HUDEP-2 (cell line): ENCODE data around the gene CIDEC.
A peak's percentile ranks its signal among the peaks of the same experiment; 100 is the strongest.

Experiments used
- DNase-seq, 76 experiments: peaks; one replicate each; lab custom pipeline; 2025; ENCODE audit not compliant: unreplicated experiment in 76 of 76; lab: John Stamatoyannopoulos, UW

The CIDEC gene

DNA sequence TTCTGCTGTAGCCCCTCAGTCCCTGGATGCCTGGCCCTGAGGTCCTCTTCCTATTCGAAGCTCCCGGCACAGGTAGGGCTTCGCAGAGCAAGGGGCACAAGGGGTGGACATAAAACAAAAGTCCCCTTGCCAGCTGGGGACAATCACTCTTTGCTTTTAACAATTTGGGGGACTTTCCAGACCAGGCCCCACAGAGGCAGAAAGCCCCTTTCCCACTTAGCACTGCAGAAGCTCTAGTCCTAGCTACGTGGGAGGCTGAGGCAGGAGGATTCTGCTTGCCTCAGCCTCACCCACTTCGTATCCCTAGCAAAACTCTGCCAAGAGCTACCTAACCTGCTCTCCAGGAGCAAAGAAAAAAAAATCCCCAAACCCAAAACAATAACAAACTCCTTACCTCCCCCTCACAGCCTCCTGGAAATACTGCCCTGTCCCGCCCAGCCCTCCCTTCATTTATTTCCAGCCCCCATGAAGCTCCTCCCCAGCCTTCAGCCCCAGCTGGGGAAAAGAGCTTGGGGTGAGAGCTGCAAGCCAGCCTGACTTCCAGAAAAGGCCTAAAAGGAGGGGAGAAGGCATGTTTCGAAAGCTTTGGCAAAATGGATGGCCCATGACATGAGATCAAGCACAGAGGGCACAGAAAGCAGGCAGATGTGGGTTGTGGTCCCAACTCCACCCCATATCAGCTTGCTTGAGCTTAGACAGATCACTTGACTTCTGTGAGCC lies at the start of gene CIDEC:
CIDEC (minus strand) TSS at position 424 of the 720 bp plus-strand sequence. CDS start 1,767 bp downstream, outside the sequence.
- no peak for DNase-seq

DNA sequence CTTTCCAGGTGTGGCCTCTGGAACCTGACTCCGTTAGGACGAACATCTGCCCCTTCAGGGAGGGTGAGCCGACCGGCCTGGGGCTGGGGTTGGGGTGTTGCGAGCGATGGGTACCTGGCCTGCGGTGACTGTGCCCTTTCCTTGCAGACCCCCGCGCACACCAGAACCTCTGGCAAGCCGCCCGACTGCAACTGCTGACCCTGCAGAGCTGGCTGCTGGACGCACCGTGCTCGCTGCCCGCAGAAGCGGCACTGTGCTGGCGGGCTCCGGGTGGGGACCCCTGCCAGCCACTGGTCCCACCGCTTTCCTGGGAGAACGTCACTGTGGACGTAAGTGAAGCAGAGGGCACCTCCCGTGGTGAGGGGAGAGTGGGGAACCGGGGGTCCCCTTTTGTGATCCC lies 48.1 kb upstream of the CIDEC start:
- no peak for DNase-seq

GRCh38 chr3:9918261-9919038 lies 38.4 kb upstream of the CIDEC start:
- DNase-seq = no peak

DNA sequence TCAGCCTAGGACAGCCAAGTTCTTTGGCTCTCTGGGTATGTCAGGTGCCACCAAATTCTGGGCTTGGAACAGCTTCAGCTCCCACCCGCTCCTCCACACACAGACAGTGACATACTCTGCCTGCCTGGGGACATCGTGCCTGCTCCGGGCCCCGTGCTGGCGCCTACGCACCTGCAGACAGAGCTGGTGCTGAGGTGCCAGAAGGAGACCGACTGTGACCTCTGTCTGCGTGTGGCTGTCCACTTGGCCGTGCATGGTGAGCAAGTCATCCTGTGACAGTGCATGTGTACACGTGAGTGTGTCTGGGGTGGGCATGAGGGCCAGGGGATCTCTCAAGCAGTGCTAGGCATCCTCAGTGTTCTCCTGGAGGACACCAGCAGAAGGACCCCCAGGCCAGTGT lies 37.8 kb upstream of the CIDEC start:
- DNase-seq = no peak

DNA sequence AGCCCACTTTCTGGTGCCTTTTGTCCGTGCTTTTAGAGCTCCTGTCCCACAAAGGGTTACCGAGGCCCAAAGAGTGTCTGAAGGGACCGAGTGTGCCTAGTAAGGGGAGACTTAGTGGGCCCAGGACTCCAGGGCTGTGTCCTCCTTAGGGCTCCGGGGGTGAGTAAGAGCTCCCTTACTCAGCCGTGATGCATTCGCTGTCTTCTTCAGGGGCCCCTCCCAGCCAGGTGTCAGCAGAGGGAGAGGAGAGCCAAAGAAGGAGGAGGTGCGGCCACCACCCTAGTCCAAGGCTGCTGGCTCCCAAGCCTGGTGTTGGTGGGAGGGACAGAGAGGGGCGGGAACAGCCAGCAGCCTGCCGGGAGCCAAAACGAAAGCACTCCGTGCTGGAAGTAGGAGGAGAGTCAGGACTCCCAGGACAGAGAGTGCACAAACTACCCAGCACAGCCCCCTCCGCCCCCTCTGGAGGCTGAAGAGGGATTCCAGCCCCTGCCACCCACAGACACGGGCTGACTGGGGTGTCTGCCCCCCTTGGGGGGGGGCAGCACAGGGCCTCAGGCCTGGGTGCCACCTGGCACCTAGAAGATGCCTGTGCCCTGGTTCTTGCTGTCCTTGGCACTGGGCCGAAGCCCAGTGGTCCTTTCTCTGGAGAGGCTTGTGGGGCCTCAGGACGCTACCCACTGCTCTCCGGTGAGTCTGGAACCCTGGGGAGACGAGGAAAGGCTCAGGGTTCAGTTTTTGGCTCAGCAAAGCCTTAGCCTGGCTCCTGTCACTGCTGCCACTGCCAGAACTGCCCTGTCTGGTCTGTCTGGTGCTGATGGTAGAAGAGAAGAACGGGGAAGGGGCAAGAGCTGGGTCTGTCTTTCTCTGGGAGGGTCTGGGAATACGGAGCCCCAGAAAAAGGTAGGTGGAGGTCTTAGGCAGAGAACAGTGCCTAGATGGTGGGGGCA lies 37.0 kb upstream of the CIDEC start, which contains the start of gene IL17RC:
IL17RC (plus strand) TSS at position 365 of the 947 bp plus-strand sequence; CDS start at position 583, 218 bp downstream.
- peak in 69 of 76 experiments; percentile 5 to 81 (median 60) for DNase-seq

DNA sequence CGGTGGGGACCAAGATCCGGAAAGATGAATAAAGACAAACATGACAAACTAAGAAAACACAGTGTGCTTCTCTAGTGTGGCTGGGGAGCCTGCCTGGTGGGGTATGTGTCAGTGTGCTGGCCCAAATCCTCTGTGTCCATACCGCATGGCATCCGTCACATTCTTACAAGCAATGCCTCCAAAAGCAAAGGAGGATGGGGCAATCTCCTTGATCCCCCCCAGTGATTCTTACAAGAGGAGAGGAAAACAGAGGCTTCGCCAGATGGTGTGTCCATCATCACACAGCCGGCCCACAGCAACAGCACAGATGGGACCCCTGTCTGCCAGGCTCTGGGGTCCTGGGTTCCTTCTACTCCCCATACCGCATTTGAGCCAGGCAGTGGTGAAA lies 36.3 kb upstream of the CIDEC start:
- no peak for DNase-seq

DNA sequence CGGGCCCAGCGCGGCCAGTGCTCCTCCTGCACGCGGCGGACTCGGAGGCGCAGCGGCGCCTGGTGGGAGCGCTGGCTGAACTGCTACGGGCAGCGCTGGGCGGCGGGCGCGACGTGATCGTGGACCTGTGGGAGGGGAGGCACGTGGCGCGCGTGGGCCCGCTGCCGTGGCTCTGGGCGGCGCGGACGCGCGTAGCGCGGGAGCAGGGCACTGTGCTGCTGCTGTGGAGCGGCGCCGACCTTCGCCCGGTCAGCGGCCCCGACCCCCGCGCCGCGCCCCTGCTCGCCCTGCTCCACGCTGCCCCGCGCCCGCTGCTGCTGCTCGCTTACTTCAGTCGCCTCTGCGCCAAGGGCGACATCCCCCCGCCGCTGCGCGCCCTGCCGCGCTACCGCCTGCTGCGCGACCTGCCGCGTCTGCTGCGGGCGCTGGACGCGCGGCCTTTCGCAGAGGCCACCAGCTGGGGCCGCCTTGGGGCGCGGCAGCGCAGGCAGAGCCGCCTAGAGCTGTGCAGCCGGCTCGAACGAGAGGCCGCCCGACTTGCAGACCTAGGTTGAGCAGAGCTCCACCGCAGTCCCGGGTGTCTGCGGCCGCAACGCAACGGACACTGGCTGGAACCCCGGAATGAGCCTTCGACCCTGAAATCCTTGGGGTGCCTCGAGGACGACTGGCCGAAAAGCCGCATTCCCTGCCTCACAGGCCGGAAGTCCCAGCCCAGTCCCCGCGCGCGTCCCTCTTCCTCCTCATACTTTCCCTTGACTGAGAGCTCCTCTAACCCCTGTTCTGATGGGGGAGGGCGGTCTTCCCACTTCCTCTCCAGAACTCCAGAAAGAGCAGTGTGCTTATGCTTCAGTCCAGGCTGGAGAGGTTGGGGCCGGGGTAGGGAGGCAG lies 35.4 kb upstream of the CIDEC start:
- DNase-seq = peak in 37 of 76 experiments; percentile 10 to 61 (median 38)

DNA sequence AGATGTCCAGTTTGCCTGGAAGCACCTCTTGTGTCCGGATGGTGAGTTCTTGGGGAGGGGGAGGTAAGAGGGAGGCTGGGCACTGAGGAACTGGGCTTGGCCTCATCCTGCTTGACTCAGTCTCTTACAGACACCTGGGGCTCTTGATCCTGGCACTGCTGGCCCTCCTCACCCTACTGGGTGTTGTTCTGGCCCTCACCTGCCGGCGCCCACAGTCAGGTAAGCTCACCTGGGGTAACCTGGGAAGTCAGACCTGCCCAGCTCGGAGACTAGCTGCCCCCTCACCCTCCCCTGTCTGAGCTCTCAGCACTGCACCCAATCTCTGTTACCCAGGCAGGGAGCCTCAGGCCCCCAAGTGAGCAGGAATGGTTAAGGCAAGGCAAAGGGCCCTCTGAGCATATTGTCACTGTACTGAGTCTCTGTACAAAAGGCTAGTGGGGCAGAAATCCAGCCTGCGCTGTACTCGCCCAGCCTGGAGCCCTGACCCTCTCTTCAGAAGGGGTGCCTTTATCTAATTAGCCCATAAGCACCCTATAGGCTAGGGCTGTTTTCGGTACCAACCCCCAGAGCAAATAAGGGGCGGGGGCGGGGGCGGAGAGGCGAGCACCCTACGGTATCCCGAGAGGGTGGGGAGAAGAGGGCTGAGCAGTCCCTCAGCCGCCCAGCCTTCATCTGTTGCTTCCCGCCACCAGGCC lies 34.7 kb upstream of the CIDEC start:
- DNase-seq = peak in 60 of 76 experiments; percentile 12 to 74 (median 48)

GRCh38 chr3:9914011-9914410 lies 34.0 kb upstream of the CIDEC start:
- DNase-seq = no peak

DNA sequence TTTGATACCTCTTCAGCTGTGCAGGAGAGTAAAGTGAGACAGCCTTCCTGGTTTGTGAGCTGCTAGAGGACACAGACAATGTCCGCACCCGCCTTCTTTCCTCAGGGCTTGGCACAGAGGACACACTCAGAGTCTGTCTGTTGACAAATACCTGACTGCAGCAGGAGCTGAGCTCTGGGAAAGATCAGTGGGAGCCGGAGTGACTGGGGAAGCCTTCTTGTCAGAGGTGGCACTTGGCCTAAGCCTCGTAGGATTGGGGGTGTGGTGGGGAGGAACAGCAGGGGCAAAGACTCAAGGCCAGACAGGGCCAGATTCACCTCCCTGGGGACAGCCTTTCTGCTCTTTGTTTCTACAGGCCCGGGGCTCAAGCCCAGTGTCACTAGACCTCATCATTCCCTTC lies 33.5 kb upstream of the CIDEC start:
- no peak for DNase-seq

GRCh38 chr3:9912294-9912935 lies 32.4 kb upstream of the CIDEC start:
- peak in 24 of 76 experiments; percentile 3 to 61 (median 25) for DNase-seq

DNA sequence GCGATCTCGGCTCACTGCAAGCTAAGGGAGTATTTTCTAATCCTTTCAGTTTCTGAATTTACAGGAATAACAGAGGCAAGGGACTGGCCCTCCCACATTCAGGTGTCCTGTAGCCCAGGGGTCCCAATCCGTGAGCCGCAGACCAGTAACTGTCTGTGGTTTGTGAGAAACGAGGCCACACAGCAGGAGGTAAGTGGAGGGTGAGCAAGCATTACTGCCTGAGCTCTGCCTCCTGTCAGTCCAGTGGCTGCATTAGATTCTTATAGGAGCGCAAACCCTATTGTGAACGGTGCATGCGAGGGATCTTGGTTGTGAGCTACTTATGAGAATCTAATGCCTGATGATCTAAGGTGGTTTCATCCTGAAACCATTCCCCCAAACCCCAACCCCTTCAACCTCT lies 31.8 kb upstream of the CIDEC start:
- DNase-seq = no peak

DNA sequence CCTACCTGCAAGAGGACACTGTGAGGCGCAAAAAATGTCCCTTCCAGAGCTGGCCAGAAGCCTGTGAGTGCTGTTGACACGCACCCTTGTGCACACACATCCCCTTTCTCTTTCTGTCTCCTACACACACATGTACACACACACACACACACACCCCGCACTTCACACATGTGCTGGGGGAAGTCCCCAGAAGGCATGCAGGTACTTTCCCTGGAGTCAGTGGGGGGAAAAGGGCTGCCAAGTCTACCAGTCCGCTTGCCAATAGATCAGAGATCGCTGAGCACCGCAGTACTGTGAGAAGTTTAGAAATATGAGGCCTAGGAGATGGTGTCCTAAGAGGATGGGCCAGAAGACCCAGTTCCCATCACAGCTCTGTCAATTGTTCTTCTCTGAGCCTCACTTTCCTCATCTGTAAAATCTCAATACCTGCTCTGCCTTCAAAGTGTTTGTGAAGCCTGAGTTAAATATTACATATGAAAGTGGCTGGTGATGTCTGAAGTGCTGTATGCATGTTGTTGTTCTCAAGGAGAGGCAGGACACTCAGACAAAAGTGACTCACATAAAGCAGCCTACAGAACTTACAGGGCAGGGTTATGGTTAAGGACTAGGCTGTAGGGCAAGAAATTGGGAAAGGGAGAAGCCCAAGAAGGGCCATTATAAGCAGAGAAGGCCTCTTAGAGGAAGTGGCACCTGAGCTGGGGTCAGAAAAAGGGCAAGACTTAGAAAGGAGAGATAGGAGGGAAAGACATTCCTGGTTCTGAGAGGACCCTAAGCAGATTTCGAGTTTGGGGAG lies 29.4 kb upstream of the CIDEC start:
- DNase-seq = no peak

- no peak for DNase-seq
Observed at GRCh38 chr3:9908286-9908685, 28.2 kb upstream of the CIDEC start.

DNA sequence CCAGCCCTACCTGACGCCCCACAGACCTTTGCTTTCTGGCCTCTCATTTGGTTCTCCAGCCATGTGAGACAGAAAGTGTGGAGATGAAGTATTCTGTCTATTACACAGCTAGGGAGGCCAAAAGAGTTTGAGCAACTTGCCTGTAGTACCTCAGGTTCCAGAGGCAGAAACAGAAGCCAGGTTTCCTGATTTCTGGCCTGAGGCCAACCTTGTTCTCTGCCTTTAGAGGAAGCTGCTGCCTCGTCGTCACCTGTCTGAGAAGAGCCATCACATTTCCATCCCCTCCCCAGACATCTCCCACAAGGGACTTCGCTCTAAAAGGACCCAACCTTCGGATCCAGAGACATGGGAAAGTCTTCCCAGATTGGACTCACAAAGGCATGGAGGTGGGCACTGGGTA lies 26.4 kb upstream of the CIDEC start:
- no peak for DNase-seq

- DNase-seq = no peak
Observed at GRCh38 chr3:9903904-9904303, 23.9 kb upstream of the CIDEC start.

DNA sequence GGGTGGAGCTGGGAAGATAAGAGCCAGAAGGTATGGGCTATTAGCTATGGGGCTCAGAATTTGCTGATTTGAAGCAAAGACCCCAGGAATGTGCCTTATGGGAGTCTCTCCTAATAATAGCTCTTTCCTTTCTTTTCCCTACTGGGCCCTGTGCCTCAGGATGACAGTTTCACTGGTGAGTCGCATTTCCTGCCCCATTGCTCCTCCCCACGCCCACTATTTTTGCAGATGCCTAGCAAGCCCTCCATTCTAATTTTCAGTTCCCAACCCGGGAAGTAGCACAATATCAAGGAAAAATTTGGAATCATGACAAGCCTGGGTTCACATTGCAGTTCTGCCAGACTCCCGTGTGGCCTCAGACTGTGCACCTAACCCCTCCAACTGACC lies 23.2 kb upstream of the CIDEC start:
- no peak for DNase-seq
